Right ventricle myocardium superior (tissue), 1 donor: ENCODE data around the gene CR1. TPM values are rescaled to one million over a fixed set of nuclear protein-coding genes. Genes with fewer than 3 reads are reported as not detected.
"Not testable (repeated sequence)": the region's sequence is repeated elsewhere in the genome, so short reads cannot be mapped to it uniquely, and the experiment has no call there.

ENCODE experiments used
- ATAC-seq: fragments of 200-7000 bp; cut with Tn5 transposase; one replicate; pipeline ENCODE4 v1.9.1; 2020; ENCODE audit warnings: mild to moderate bottlenecking; ENCODE audit not compliant: poor library complexity
- DNase-seq: peaks from one replicate; pipeline ENCODE4 v3.0.0-alpha.2; 2020
- intact Hi-C: fragments of 100-400 bp; cut with DNase I; formaldehyde crosslinking; loops from one replicate; pipeline ENCODE4 v1.11.2; 2022
- total RNA-seq: library from RNA; stranded (reverse); fragmentation: NEBNext Ultra II Directional; extraction: Animal tissue kit (Norgen Biotek cat#: 25700); gene quantifications from one replicate; pipeline ENCODE4 v1.2.1, GENCODE V29; 2021
- donor health status: DM: no; HTN: yes; CAD: no; lungs with severe emphysema.

Gene CR1
- total RNA-seq, 1 donor from 2014 or later: 2.4 TPM

GRCh38 chr1:207654320-207654719, 158.4 kb downstream of the CR1 start:
- intact Hi-C loops: no loop called here
- ATAC-seq: no peak

GRCh38 chr1:207658408-207658807, 162.5 kb downstream of the CR1 start:
- intact Hi-C loops: no loop called here
- DNase-seq (no peak), ATAC-seq (no peak)

More at GRCh38 chr1:207654320-207654719, 158.4 kb downstream of the CR1 start:
- no peak for DNase-seq

GRCh38 chr1:207658904-207659485, 163.0 kb downstream of the CR1 start:
- ATAC-seq (no peak), DNase-seq (no peak)
- intact Hi-C loops: no loop called here

GRCh38 chr1:207659545-207660153, 163.7 kb downstream of the CR1 start:
- DNase-seq: no peak
- intact Hi-C loops: no loop called here
- no peak for ATAC-seq

- intact Hi-C loops, ATAC-seq, DNase-seq: not testable (repeated sequence)
Measured at GRCh38 chr1:207661420-207661819, 165.5 kb downstream of the CR1 start.

GRCh38 chr1:207666342-207666741, 170.4 kb downstream of the CR1 start:
- ATAC-seq: no peak
- DNase-seq: no peak
- intact Hi-C loops: no loop called here

- intact Hi-C loops: no loop called here
- no peak for DNase-seq
- no peak for ATAC-seq
Measured at GRCh38 chr1:207669528-207670009, 173.6 kb downstream of the CR1 start.

- DNase-seq: no peak
- ATAC-seq: no peak
- intact Hi-C loops: no loop called here
Measured at GRCh38 chr1:207670192-207670591, 174.2 kb downstream of the CR1 start.

GRCh38 chr1:207670997-207671396, 175.0 kb downstream of the CR1 start:
- ATAC-seq (no peak), DNase-seq (no peak)
- intact Hi-C loops: no loop called here

GRCh38 chr1:207672522-207673130, 176.7 kb downstream of the CR1 start:
- DNase-seq (no peak), ATAC-seq (no peak)
- intact Hi-C loops: no loop called here

- intact Hi-C loops: no loop called here
- ATAC-seq (no peak), DNase-seq (no peak)
Measured at GRCh38 chr1:207673399-207673798, 177.4 kb downstream of the CR1 start.

GRCh38 chr1:207676153-207676552, 180.2 kb downstream of the CR1 start:
- no peak for ATAC-seq
- DNase-seq: no peak
- intact Hi-C loops: no loop called here

- ATAC-seq, intact Hi-C loops, DNase-seq: not testable (repeated sequence)
Measured at GRCh38 chr1:207680590-207681388, 184.8 kb downstream of the CR1 start.

- intact Hi-C loops, ATAC-seq, DNase-seq: not testable (repeated sequence)
Measured at GRCh38 chr1:207682872-207683434, 187.0 kb downstream of the CR1 start.

GRCh38 chr1:207690551-207690950, 194.6 kb downstream of the CR1 start:
- intact Hi-C loops, DNase-seq, ATAC-seq: not testable (repeated sequence)

- ATAC-seq (no peak), DNase-seq (no peak)
- intact Hi-C loops: no loop called here
Measured at GRCh38 chr1:207691010-207691409, 195.1 kb downstream of the CR1 start.
